HG03521 (cell line): ENCODE measurements around the gene LTBP1.

Experiments
- ATAC-seq: cut with Tn5 transposase; IDR thresholded peaks from one replicate; pipeline ENCODE4 v1.9.1; 2021; ENCODE audit warnings: mild to moderate bottlenecking, moderate library complexity; ENCODE audit not compliant: unreplicated experiment

LTBP1 gene

DNA sequence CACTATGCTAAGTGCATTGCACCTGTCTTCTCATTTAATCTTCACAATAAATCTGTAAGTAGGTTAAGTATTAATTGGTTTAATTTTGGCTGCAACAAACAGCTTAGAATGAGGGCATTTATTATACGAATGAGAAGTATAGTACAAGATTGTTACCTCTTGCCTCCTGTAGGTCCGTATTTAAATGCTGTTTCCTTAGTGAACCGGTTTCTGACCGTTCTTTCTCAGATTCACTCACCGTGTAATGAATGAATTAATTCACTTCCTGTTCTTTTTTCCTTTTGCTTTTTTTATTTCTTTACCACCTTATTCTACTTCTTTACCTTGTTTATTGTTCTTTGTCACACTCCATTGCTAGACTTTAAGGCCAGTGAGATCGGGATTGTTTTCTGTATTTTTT, 375.9 kb downstream of the LTBP1 start:
- ATAC-seq: no peak

DNA sequence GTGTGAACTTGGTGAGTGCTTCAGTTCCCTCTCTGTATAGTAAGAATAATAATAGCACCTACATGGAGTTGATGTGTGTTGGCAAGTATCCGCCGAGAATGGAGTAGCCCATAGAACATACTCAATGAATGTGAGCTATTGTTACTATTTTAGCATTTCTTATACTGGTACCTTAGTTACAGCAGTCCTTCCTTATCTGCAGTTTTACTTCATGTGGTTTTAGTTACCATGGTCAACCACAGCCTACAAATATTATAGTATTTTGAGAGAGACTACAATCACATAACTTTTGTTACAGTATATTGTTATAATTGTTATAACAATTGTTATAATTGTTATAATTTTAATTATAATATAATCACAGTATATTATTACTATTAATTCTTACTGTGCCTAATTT, 377.2 kb downstream of the LTBP1 start:
- ATAC-seq: no peak

DNA sequence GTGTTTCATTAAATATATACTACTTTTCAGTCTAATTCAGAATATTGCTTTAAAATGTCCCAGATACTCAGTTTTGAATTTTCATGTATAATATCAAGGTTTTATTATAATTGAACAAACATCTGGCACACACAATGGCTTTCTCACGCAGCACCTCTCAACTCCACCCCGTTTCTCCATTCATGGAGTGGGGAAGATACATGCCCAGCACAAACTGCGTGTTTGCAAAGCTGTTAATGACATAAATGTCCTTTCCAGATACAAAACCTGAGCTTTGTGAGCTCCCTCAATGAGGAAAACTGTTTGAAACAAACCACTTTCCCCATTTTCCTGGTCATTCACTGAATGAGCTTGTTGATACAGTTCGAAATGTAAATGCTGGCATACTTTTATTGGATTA, 379.3 kb downstream of the LTBP1 start:
- no peak for ATAC-seq

DNA sequence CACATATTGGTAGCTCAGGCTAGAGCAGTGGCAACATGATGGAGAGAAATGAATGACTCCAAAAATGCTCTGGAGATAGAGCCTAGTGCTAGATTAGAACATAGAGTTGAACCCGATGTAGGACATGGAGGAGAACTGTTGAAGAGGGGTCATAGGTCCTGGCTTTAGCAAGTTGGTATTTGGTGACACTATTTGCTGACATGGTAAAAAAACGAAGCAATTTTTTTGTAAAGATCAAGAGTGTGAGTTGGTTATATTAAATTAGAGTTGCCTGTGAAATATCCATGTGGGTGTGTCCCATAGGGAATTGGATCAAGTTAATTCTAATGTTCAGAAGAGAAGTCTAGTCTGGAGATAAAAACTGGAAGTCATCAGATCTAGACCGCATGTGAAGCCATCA, 386.7 kb downstream of the LTBP1 start:
- no peak for ATAC-seq

DNA sequence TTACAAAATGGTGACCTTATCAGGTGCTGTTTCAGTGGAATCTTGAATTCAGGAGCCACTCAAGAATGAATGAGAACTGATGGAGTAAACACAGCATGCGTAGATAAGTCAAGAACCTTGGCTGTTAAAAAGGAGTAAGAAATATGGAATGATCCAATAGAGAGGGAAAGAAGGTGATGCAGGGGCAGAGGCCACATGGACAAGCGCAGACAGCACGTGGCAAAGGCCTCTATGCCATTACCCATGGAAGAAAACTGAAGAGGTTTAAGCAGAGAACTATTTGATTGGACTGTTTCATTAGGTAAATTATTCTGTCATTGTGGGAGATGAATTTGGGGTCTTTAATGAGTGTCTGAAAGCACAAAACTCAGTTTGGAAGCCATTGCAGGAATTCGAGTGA, 387.3 kb downstream of the LTBP1 start:
- no peak for ATAC-seq

DNA sequence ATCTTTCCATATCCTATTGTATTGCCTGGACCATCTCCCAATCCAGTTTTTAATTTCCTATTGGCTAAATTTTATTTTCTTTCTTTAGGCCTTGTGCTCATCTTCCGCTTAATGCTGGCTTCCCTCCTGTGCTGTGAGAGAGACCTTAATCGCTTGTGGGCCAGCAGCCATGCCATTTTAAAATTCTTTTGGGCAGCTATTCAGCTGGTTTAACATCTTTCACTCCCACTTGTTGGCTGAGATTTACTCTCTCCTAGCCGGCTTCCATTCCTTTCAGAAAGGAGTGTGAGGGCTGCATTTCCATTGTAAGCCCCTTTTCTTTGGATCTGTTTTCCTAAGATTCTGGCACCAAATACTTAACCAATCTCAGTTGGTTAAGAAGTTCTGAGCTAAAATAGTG, 388.8 kb downstream of the LTBP1 start:
- no peak for ATAC-seq

DNA sequence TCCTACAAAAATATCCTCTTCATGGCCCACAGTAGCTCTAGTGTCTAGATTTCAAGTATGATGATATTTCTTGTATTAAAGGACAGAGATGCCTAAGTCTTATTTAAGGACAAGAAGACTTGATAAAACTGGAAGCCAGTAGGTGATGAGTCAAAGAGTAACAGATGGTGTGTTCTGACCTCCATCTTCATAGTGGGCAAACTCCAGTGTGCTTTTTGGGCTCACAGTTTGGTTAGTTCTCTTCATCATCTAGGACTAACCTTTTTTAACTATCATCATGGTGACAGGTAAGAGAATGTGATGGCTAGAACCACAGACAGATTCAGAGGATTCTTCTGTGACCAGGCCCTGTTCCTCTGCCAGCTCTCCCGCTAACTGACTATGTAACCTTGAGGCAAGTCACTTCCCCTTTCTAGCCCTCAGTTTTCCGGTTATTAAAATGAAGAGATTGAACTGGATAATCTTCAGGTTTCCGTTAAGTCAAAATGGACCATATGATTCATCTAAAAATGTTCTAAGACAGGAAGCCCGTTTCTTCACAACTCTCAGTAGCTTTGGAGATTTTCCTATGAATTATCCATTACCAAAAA, 389.4 kb downstream of the LTBP1 start:
- ATAC-seq: no peak

DNA sequence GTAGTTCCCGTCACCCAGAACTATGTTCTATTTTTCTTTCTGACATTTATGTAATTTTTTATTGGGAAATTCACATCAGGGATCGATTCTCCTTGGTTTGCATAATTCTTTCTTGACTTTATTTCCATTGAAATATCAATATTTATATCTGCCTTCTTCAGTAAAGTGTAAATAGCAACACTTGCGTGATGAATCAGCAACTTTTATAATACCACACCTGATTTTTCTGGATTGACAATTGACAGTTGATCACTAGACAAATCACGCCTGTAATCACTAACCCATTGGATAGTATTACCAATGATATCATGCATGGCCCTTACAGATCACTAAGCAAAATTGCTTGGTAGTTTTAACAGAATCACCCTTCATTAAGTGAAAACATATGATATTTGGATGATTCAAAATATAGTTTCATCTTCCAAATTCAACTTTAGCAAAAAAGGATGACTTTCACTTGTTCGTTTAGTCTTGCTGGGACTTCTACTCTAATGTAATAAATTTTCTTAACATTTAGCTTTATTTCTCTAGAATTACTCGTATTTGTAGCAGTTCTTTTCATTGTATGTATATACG, 390.7 kb downstream of the LTBP1 start:
- ATAC-seq: no peak

DNA sequence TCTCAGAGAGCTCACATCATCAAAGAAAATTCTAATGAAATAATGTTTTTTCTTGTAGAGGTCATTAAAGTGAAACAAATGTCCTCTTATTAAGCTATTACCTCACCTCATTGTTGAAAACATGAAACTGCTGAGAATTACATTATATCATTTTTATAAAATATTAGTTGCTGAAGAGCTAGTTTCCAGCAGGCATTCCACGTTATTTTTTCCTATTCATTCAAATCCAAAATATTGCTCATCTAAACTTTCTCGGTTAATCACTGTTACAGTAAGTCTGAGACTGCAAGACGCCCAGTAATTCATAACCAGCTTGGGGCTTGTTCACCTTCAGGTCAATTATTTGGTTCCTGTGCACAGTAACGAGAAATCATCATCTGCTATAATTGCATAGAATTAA, 391.2 kb downstream of the LTBP1 start:
- no peak for ATAC-seq

DNA sequence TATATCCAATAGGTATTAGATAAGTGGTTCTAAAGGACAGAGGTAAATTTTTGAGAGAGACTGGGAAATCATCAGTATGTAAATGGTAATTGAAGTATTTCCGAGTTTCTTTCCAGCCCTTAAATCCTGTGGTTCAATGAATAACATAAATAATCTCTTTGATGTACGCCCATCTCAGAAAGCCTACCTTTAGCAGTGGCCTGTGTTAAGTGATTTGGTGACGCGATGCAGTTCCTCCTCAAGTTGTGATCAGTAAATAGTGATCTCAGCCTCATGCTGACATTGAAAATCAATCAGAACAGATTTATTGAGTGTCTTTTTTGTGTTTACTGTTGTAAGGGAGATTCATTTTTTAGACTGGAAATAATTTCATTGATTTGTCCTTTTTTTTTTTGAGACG, 392.5 kb downstream of the LTBP1 start:
- no peak for ATAC-seq

DNA sequence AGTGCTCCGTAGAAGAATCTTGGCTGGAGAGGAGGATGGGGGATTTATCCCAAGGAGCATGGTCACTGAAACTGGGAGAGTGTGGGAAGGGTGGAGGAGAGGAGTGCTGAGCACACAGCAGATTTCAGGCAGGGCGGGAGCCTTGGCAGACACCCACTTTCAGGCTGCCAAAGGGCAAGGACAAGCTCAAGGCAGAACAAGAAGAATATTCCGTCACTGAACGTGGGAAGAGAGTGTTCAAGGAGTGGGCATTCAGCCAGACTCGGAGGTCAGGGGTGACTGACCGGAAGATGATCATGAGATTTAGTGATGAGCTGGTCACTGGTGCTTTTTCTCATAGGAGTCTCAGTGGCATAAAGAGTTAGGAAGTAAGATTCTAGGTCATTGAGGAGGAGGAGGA, 393.5 kb downstream of the LTBP1 start:
- no peak for ATAC-seq

DNA sequence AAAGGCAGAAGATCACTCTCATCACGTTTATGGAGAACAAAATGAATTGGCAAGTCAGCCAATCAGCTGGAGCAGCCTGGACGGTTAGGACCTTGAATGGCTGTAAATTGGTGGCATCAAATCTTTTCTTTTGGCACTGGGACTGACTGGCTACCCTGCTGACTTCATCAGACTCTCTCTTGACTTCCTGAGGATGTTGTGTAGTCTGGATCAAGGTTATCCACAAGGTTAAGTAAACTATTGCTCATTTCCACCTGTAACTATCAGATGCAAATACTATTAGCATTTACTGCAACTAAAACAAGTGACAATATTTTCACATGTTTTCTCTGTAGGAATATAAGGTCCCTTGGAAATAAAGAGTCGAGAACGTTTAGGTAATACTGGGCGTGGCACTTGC, 395.4 kb downstream of the LTBP1 start:
- ATAC-seq: no peak

DNA sequence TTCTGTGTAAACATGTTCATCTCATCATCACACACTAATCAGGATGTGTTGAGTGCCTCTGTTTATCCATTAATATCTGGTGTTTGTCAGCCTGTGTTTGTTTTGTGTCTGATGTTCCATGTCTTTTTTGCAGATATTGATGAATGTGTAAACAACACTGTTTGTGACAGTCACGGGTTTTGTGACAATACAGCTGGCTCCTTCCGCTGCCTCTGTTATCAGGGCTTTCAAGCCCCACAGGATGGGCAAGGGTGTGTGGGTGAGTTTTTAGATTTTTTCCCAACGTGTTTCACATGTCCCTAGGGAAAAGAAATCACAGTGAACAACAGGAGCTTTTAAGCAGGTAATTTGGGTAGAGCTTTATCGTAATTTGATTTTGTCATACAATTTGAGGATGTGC, 396.0 kb downstream of the LTBP1 start:
- no peak for ATAC-seq

DNA sequence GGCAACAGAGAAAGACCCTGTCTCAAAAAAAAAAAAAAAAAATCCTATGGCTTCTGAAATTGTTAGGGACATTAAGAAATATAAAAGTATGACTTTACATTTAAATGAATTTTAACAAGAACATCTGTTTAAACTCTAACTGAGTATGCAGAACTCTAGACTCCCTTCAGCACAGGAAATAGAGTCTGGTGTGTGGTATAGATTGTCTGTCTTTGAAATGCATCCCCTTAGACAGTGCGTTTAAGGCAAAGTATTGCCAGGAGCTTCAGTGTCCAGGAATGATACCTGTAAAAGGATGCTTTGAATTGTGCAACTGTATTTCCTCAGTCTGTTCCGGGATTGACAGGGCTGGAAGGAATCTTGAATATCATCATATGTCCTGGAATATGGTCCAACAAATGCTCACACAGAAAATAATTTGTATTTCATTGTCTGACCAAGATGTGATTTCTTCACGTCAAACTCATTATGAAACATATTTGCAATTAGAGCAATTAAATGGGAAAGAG, 396.7 kb downstream of the LTBP1 start:
- ATAC-seq: no peak

DNA sequence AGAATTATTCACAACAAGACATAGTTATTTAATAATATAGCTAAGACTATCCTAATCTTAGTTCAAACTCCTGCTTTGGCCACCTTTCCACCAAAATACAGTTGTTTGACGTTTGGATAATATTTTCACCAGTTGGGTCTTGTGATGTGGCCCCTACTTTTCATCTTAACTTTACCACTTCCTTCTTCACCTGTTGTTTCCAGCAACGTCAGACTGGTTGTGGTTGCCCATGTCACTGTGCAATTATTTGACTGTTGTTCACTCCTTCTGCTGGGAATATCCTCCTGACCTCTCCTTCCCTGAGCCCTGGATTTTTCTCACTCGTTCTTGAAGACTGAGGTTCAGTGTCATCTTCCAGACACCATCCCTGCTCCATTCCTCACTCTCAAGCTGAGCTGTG, 397.5 kb downstream of the LTBP1 start:
- ATAC-seq: no peak

DNA sequence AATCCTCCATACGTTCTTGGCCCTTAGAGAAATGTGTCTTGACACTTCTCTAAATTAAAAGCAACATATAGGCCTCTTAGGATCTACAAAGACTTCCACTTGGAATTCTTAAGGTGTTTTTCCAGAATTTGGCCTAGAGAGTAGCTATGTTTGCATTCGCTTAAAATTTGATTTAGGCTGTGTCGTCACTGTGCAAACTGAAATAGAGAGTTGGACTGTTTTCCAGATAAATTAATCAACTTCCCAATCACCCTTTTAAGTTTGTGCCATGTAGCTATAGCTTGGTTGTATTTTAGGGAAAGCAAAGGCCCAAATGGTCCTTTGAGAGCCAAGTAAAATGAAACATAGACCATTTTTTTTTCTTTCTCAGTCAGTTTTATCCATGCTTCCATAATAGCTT, 401.1 kb downstream of the LTBP1 start:
- no peak for ATAC-seq

DNA sequence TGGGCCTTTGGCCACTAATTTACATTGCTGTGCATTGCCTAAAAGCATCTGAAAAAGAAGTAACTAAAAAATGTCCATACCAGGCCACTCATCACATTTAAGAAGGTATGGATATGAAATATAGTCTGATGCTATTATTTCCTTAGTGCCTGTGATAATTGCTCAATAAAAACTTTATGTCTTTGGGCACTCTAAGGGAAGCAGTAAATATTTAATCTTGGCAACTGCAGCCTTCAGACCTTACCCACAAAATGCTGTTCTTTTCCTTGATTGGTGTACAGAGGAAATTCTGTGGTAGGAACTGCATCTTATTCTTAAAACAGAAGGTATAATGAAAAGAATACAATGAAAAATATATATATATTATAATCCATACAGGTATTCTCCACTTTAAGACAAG, 403.9 kb downstream of the LTBP1 start:
- no peak for ATAC-seq

DNA sequence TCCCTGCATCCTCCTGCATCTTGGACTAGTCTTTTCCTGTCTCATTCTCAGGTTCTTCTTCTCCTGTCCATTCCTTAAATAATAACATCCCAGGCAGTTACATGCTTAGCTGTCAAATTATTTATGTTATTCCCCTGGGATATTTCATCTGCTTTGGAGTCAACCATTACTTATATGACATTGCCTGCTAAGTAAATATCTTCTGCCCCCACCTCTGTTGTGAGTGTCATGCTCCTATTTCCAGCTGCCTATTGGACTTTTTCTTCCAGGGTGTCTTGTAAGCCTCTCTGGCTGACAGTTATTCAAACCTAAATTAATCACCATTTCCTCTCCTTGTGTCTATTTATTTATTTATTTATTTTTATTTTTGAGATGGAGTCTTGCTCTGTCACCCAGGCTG, 405.0 kb downstream of the LTBP1 start:
- no peak for ATAC-seq

DNA sequence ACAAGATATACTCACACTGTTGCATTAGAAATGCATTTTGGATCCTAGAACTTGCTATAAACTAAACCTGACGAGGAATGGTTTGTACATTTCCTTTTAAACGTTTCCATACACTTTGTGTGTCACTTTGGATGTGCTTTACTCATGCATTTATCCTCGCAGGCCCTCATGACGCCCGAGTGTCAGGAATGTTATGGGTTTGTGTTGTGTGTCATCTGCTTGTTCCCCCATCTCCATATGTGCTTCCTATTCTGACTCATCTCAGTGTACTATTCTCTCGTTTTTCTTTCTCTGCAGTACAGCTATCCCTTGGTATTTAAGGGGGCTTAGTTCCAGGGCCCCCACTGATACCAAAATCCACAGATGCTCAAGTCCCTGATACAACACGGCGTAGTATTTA, 408.2 kb downstream of the LTBP1 start:
- no peak for ATAC-seq

DNA sequence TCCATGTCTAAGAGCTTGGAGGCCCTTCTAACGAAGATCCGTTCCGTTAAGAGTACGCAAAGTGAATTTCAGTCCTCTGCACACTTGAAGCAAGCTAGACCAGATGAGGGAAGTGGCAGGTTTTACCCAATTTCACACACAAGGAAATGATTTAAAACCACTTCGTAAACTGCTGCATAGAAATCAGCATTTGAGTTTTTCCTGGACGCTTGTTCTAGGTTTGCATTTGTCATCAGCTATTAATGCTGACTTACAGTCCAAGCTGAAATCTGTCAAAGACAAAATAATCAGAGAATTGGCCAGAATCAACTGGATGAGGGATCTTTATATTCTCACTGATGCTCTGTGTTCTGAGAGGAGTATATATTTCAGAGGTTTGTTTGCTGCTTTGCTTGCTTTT, 412.1 kb downstream of the LTBP1 start:
- ATAC-seq: no peak

DNA sequence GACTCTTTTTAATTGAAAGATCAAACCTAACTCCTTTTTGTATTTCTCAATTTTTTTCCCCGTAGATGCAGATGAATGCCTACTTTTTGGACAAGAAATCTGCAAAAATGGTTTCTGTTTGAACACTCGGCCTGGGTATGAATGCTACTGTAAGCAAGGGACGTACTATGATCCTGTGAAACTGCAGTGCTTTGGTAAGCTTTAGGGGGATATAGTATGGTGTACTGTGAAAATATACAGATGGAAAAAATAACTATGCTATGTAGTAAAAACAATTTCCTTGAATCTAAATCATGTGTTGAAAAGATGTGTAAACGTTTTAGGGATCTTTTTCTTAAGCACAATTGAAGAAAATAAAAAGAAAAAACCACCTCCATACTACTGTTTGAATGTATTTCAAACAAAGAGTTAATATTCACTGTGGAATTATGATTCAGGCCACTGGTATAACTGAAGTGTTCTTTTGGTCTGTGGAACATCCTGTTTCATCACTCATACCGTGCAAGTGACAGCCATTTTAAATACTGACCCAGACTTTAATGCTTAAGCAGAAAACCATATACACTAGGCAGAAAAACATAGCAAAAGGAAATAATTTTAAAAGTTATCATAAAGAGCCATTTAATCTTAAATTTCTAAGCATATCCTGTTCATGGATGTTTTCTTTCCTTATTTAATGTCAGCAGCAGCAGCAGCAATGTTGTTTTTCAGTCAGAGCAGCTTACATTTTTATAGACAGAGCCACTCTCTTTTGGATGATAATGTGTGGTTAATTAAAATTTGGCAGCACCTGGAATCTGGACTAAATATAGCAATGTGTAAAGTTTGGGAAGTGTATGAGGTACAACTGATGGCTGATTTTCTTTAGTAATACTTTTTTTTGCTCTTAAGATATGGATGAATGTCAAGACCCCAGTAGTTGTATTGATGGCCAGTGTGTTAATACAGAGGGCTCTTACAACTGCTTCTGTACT, 416.9 kb downstream of the LTBP1 start:
- no peak for ATAC-seq
